Neural progenitor cell (in vitro differentiated cells): ENCODE data around the gene FAM234A. TPM values are rescaled to one million over a fixed set of nuclear protein-coding genes. Genes with fewer than 3 reads are reported as not detected.

ENCODE experiments used
- DNase-seq: peaks from one replicate; pipeline ENCODE4 v3.0.0-alpha.2; 2016; ENCODE audit warnings: low spot score
- H2AFZ ChIP-seq: fragments of 200-600 bp; sonication (generic); replicated peaks from 2 replicates; pipeline ENCODE4 v1.6.1; 2016; ENCODE audit warnings: antibody characterized with exemption
- H3F3A ChIP-seq: fragments of 200-600 bp; sonication (generic); 2 replicates; pipeline ENCODE4 v1.6.1; 2016; ENCODE audit warnings: antibody characterized with exemption, low read depth
- H3K27ac ChIP-seq: fragments of 200-600 bp; sonication (generic); 2 replicates; pipeline ENCODE4 v1.5.1; 2016; ENCODE audit warnings: mild to moderate bottlenecking
- H3K27me3 ChIP-seq: fragments of 200-600 bp; sonication (generic); 2 replicates; pipeline ENCODE4 v1.6.1; 2016; ENCODE audit warnings: mild to moderate bottlenecking, moderate library complexity
- H3K36me3 ChIP-seq: fragments of 200-600 bp; sonication (generic); 2 replicates; pipeline ENCODE4 v1.5.1; 2016
- H3K4me1 ChIP-seq: fragments of 200-600 bp; sonication (generic); 2 replicates; pipeline ENCODE4 v1.6.1; 2016; ENCODE audit warnings: mixed run types
- H3K4me2 ChIP-seq: fragments of 200-600 bp; sonication (generic); 2 replicates; pipeline ENCODE4 v1.6.1; 2016
- H3K4me3 ChIP-seq: fragments of 200-600 bp; sonication (generic); 2 replicates; pipeline ENCODE4 v1.5.1; 2016
- H3K79me2 ChIP-seq: fragments of 200-600 bp; sonication (generic); 2 replicates; pipeline ENCODE4 v1.6.1; 2016; ENCODE audit warnings: low read depth
- H3K9ac ChIP-seq: fragments of 200-600 bp; sonication (generic); 2 replicates; pipeline ENCODE4 v1.6.1; 2016
- H3K9me3 ChIP-seq: fragments of 200-600 bp; sonication (generic); 2 replicates; pipeline ENCODE4 v1.5.1; 2016; ENCODE audit warnings: low read depth
- H4K20me1 ChIP-seq: fragments of 200-600 bp; sonication (generic); 2 replicates; pipeline ENCODE4 v1.6.1; 2016; ENCODE audit warnings: low read depth
- H3K27ac Mint-ChIP-seq: 3 replicates; pipeline ENCODE4 v1.8.0; 2021; ENCODE audit warnings: mixed read lengths
- H3K27me3 Mint-ChIP-seq: 2 replicates; pipeline ENCODE4 v1.8.0; 2022; ENCODE audit warnings: low read depth, mild to moderate bottlenecking, inconsistent platforms, moderate library complexity, mixed read lengths; ENCODE audit not compliant: insufficient read depth
- H3K36me3 Mint-ChIP-seq: 3 replicates; pipeline ENCODE4 v1.8.0; 2021; ENCODE audit warnings: mixed read lengths
- H3K4me1 Mint-ChIP-seq: 3 replicates; pipeline ENCODE4 v1.8.0; 2021; ENCODE audit warnings: mixed read lengths
- H3K4me3 Mint-ChIP-seq: 3 replicates; pipeline ENCODE4 v1.8.0; 2021; ENCODE audit warnings: mild to moderate bottlenecking, moderate library complexity, mixed read lengths
- H3K9me3 Mint-ChIP-seq: 3 replicates; pipeline ENCODE4 v1.8.0; 2020; ENCODE audit warnings: mixed read lengths
- EZH2 ChIP-seq: fragments of 200-600 bp; sonication (generic); IDR thresholded peaks from 2 replicates; pipeline ENCODE4 v1.6.1; 2017; ENCODE audit warnings: antibody characterized with exemption, mild to moderate bottlenecking, moderate library complexity
- EZH2phosphoT487 ChIP-seq: fragments of 200-600 bp; sonication (generic); IDR thresholded peaks from 2 replicates; pipeline ENCODE4 v1.6.1; 2017; ENCODE audit warnings: antibody characterized with exemption
- total RNA-seq: library from RNA; depleted of rRNA; stranded (reverse); fragments of >200 nt; gene quantifications from 2 replicates; pipeline ENCODE4 v1.2.3, GENCODE V29; 2015; ENCODE audit warnings: low replicate concordance
- TF ChIP-seq, protein P1 (sequence below): fragments of 200-600 bp; sonication (generic); IDR thresholded peaks from 2 replicates; pipeline ENCODE4 v1.5.1; 2017; ENCODE audit warnings: antibody characterized with exemption, mild to moderate bottlenecking

Gene FAM234A
- 115 and 159 TPM in 2 replicates for total RNA-seq

DNA sequence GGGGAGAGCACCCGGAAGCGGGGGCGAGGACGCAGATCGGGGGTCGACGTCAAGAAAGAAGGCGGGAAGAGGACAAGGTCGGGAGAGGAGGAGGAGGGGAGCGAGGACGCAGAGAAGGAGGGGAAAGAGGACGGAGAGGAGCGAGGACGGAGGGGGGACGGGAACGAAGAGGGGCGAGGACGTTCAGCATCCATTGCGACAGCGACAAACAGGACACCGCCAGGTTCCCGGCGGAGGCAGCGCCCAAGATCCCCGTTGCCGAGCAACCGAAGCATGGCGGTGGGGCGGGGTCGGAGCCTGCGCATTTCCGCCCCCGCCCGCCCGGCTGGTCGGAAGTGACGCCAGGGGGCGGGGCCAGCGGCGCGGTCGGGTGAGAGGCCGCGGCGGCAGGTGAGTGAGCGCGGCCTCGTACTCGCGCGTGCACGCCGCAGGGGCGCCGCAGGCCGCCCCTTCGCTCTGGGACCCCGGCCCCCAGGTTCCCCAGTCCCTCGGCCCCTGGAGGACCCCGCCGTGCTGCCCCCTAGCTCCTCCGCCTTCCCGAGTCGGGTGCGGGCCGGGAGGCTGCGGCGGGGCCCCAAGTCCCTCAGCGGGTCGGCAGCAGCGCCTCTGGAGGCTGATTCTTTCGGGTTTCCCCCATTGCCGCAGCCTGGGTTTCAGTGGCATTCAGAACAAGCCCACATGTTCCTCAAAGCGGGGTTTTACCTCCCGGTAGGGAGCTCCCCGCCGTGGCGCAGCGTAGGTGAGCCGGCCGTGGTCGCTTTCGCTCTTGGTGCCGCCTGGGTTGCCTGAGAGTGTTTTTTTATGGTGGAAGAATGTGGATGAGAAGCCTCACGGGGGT lies at the start of gene FAM234A:
TSS of gene FAM234A (plus strand) at position 354 of the 838 bp plus-strand sequence. CDS start 19,593 bp downstream, outside the sequence.
- H3F3A ChIP-seq, result peaks cover 24% of the 10 kb centered on the region
- Mint-ChIP-seq H3K4me3 (peak within 1 kb of the TSS; percentile 99), H3K27me3 (peaks cover 6% of the 10 kb centered on the region), H3K27ac (peak within 1 kb of the TSS; percentile 94), H3K9me3 (peaks cover 2% of the 10 kb centered on the region), H3K36me3 (peaks cover 7% of the 10 kb centered on the region), H3K4me1 (peaks cover 14% of the 10 kb centered on the region)
- peak within 1 kb of the TSS; percentile 79 for H3K4me2 ChIP-seq
- H3K36me3 ChIP-seq, result no peaks in the 10 kb centered on the region
- TF ChIP-seq, protein P1, sequence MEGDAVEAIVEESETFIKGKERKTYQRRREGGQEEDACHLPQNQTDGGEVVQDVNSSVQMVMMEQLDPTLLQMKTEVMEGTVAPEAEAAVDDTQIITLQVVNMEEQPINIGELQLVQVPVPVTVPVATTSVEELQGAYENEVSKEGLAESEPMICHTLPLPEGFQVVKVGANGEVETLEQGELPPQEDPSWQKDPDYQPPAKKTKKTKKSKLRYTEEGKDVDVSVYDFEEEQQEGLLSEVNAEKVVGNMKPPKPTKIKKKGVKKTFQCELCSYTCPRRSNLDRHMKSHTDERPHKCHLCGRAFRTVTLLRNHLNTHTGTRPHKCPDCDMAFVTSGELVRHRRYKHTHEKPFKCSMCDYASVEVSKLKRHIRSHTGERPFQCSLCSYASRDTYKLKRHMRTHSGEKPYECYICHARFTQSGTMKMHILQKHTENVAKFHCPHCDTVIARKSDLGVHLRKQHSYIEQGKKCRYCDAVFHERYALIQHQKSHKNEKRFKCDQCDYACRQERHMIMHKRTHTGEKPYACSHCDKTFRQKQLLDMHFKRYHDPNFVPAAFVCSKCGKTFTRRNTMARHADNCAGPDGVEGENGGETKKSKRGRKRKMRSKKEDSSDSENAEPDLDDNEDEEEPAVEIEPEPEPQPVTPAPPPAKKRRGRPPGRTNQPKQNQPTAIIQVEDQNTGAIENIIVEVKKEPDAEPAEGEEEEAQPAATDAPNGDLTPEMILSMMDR, result peak; percentile 58
- TF ChIP-seq EZH2phosphoT487 (no peak), EZH2 (no peak)
- H3K27ac ChIP-seq, result peak within 1 kb of the TSS; percentile 86
- no peaks in the 10 kb centered on the region for H3K9me3 ChIP-seq
- H3K79me2 ChIP-seq, result peaks cover 44% of the 10 kb centered on the region
- peak; percentile 99 for DNase-seq
- no peaks in the 10 kb centered on the region for H3K4me1 ChIP-seq
- H3K27me3 ChIP-seq, result no peaks in the 10 kb centered on the region
- H4K20me1 ChIP-seq, result peaks cover 8% of the 10 kb centered on the region
- peak within 1 kb of the TSS; percentile 96 for H2AFZ ChIP-seq
- peak within 1 kb of the TSS; percentile 76 for H3K9ac ChIP-seq
- H3K4me3 ChIP-seq, result peak within 1 kb of the TSS; percentile 79

DNA sequence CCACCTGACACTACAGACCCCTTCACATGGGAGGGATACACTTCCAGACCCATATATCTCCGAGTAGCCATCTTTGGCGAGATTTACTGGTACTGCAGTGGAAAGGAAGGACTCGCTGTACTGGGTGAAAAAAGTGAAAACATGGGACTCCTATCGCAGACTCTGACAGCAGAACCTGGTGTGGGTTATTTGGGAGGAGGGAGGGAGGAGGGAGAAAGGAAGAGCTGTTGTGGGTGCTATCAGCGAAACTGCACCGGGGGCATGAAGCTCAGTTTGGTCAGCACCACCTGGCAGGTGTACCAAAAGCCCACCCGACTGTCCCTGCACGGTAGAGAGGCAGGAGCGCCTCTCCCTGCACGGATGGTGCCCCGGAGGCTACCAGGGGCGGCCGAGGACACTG lies 49.4 kb upstream of the FAM234A start:
- H3K79me2 ChIP-seq, result no peaks in the 10 kb centered on the region
- no peaks in the 10 kb centered on the region for H3K9me3 ChIP-seq
- no peak for DNase-seq
- peaks cover 25% of the 10 kb centered on the region for H4K20me1 ChIP-seq
- Mint-ChIP-seq H3K27ac (peak overlapping the region; percentile 46), H3K9me3 (no peaks in the 10 kb centered on the region), H3K27me3 (peaks cover 8% of the 10 kb centered on the region), H3K36me3 (peaks cover 20% of the 10 kb centered on the region), H3K4me3 (no peak overlapping the region), H3K4me1 (no peaks in the 10 kb centered on the region)
- H3K27me3 ChIP-seq, result peaks cover 12% of the 10 kb centered on the region
- no peak overlapping the region for H3K9ac ChIP-seq
- no peaks in the 10 kb centered on the region for H3K36me3 ChIP-seq
- H3K4me3 ChIP-seq, result no peak overlapping the region
- H3F3A ChIP-seq, result peaks cover 47% of the 10 kb centered on the region
- H3K4me2 ChIP-seq, result no peak overlapping the region
- no peak overlapping the region for H2AFZ ChIP-seq
- H3K4me1 ChIP-seq, result no peaks in the 10 kb centered on the region
- H3K27ac ChIP-seq, result no peak overlapping the region
- TF ChIP-seq EZH2phosphoT487, result no peak
- TF ChIP-seq, protein P1, result no peak
- no peak for TF ChIP-seq EZH2

DNA sequence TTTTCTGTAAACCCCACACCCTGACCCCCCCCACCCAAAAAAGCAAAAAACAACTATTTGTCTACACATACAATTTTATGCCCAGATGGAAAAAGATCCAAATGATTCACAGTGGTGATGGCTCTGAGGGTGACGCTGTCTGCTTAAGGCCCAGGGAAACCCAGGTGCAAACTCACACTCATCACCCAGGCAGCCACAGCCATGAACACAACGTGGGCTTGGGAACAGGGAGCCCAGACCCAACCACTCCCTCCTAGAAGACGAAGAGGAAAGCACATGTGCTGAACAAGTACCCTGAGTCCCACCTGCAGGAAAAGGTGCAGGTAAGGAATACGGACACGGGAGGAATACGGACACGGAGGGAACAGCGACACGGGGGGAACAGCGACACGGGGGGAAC lies 48.9 kb upstream of the FAM234A start:
- no peak overlapping the region for H3K27ac ChIP-seq
- H3K4me1 ChIP-seq, result no peaks in the 10 kb centered on the region
- no peak overlapping the region for H3K27ac Mint-ChIP-seq
- H3K4me1 Mint-ChIP-seq, result no peaks in the 10 kb centered on the region
- no peak overlapping the region for H3K4me3 Mint-ChIP-seq
- peaks cover 8% of the 10 kb centered on the region for H3K27me3 ChIP-seq
- no peak overlapping the region for H3K4me2 ChIP-seq
- peaks cover 20% of the 10 kb centered on the region for H3K36me3 Mint-ChIP-seq
- peaks cover 8% of the 10 kb centered on the region for H3K27me3 Mint-ChIP-seq
- no peaks in the 10 kb centered on the region for H3K9me3 Mint-ChIP-seq
- TF ChIP-seq EZH2 (no peak), EZH2phosphoT487 (no peak)
- TF ChIP-seq, protein P1, result no peak
- no peaks in the 10 kb centered on the region for H3K9me3 ChIP-seq
- H3K36me3 ChIP-seq, result no peaks in the 10 kb centered on the region
- H3K4me3 ChIP-seq, result no peak overlapping the region
- no peak for DNase-seq
- H4K20me1 ChIP-seq, result peaks cover 22% of the 10 kb centered on the region
- H3K79me2 ChIP-seq, result no peaks in the 10 kb centered on the region
- no peak overlapping the region for H2AFZ ChIP-seq
- peaks cover 44% of the 10 kb centered on the region for H3F3A ChIP-seq
- no peak overlapping the region for H3K9ac ChIP-seq
